SK-N-SH (cell line): ENCODE results near the gene BMP2K. TPM values are rescaled to one million over a fixed set of nuclear protein-coding genes. Genes with fewer than 3 reads are reported as not detected.
"Not testable (repeated sequence)": the region's sequence is repeated elsewhere in the genome, so short reads cannot be mapped to it uniquely, and the experiment has no call there.

Source experiments
- CTCF ChIA-PET: fragments of 300-600, 350-600 bp; formaldehyde crosslinking; extraction: SDS; loops from one replicate; lab custom pipeline; 2021; lab: Yijun Ruan, JAX
- POLR2A ChIA-PET: fragments of 350-600 bp; sonication (Branson Sonifier 250); formaldehyde crosslinking; extraction: SDS; loops from one replicate; lab custom pipeline; 2020; ENCODE audit warnings: antibody characterized with exemption, inconsistent platforms; lab: Yijun Ruan, JAX
- DNase-seq: peaks from one replicate; pipeline ENCODE4 v3.0.0; 2012
- H2AFZ ChIP-seq: fragments of 200-600 bp; sonication (generic); 2 replicates; pipeline ENCODE4 v1.8.1; 2016; ENCODE audit warnings: antibody characterized with exemption, mild to moderate bottlenecking, low read depth
- H3F3A ChIP-seq: fragments of 200-600 bp; sonication (generic); replicated peaks from 2 replicates; pipeline ENCODE3; 2016; ENCODE audit warnings: antibody characterized with exemption, mild to moderate bottlenecking; ENCODE audit not compliant: insufficient read depth
- H3K27ac ChIP-seq, 2 experiments: fragments of 200-500 bp in 1 of 2; fragments of 200-600 bp in 1 of 2; sonication (Bioruptor generic) in 1 of 2; sonication (generic), shearing (Covaris generic) in 1 of 2; 2 replicates each; pipeline versions ENCODE4 v1.5.1 to v1.6.1; 2014 to 2016; ENCODE audit warnings: low read depth in 2 of 2, inconsistent platforms in 1 of 2, low read length in 1 of 2, mild to moderate bottlenecking in 1 of 2, mixed read lengths in 1 of 2
- H3K27me3 ChIP-seq: fragments of 200-600 bp; sonication (generic), shearing (Covaris generic); 2 replicates; pipeline ENCODE4 v1.6.1; 2016; ENCODE audit warnings: mixed run types; ENCODE audit not compliant: insufficient read depth
- H3K36me3 ChIP-seq, 2 experiments: fragments of 200-500 bp in 1 of 2; fragments of 200-600 bp in 1 of 2; sonication (Bioruptor generic) in 1 of 2; sonication (generic) in 1 of 2; replicated peaks in 1 of 2; 2 replicates each; pipeline versions ENCODE3 to v1.5.1; 2014 to 2016; ENCODE audit warnings: low read length in 1 of 2, mild to moderate bottlenecking in 1 of 2; ENCODE audit not compliant: insufficient read depth in 2 of 2, control insufficient read depth in 1 of 2
- H3K4me1 ChIP-seq, 2 experiments: fragments of 200-500 bp in 1 of 2; fragments of 200-600 bp in 1 of 2; sonication (Bioruptor generic) in 1 of 2; sonication (generic), shearing (Covaris generic) in 1 of 2; 2 replicates each; pipeline versions ENCODE4 v1.5.1 to v1.6.1; 2014 to 2016; ENCODE audit warnings: low read depth in 1 of 2, low read length in 1 of 2, mixed run types in 1 of 2; ENCODE audit not compliant: insufficient read depth in 2 of 2, control insufficient read depth in 1 of 2
- H3K4me2 ChIP-seq: fragments of 200-600 bp; sonication (generic), shearing (Covaris generic); 2 replicates; pipeline ENCODE4 v1.6.1; 2017; ENCODE audit warnings: mixed run types
- H3K4me3 ChIP-seq, 2 experiments: fragments of 200-500 bp in 1 of 2; fragments of 200-600 bp in 1 of 2; sonication (Bioruptor generic) in 1 of 2; sonication (generic), shearing (Covaris generic) in 1 of 2; 2 replicates each; pipeline versions ENCODE4 v1.5.1 to v1.8.1; 2014 to 2016; ENCODE audit warnings: low read depth in 2 of 2, inconsistent platforms in 1 of 2, low read length in 1 of 2, mild to moderate bottlenecking in 1 of 2, mixed read lengths in 1 of 2, moderate library complexity in 1 of 2
- H3K79me2 ChIP-seq: fragments of 200-600 bp; sonication (generic); 2 replicates; pipeline ENCODE4 v1.8.1; 2017; ENCODE audit warnings: mild to moderate bottlenecking; ENCODE audit not compliant: insufficient read depth
- H3K9ac ChIP-seq: fragments of 200-600 bp; sonication (generic); 2 replicates; pipeline ENCODE4 v1.6.1; 2017; ENCODE audit warnings: mixed run types
- H3K9me2 ChIP-seq: fragments of 200-600 bp; sonication (generic); 2 replicates; pipeline ENCODE4 v1.6.1; 2017; ENCODE audit warnings: mixed run types
- H3K9me3 ChIP-seq: fragments of 200-600 bp; sonication (generic); 2 replicates; pipeline ENCODE4 v1.6.1; 2017; ENCODE audit warnings: mixed run types, mild to moderate bottlenecking, moderate library complexity
- H4K20me1 ChIP-seq: fragments of 200-600 bp; sonication (generic); 2 replicates; pipeline ENCODE4 v1.6.1; 2017; ENCODE audit warnings: mild to moderate bottlenecking, mixed run types; ENCODE audit not compliant: insufficient read depth
- CHD2 ChIP-seq: fragments of 150-350 bp; IDR thresholded peaks from 2 replicates; pipeline ENCODE4 v1.6.1; 2018; ENCODE audit warnings: low read length; ENCODE audit not compliant: partially characterized antibody
- ELF1 ChIP-seq: IDR thresholded peaks from 2 replicates; pipeline ENCODE4 v1.4.0; 2012
- EZH2phosphoT487 ChIP-seq: fragments of 200-600 bp; sonication (generic); IDR thresholded peaks from 2 replicates; pipeline ENCODE4 v1.6.1; 2017; ENCODE audit warnings: low read depth, mixed run types, mild to moderate bottlenecking, antibody characterized with exemption, moderate library complexity, borderline replicate concordance
- FOSL2 ChIP-seq: IDR thresholded peaks from 2 replicates; pipeline ENCODE4 v1.4.0; 2012; ENCODE audit warnings: low read depth, mild to moderate bottlenecking, moderate library complexity, borderline replicate concordance
- FOXJ3 ChIP-seq: sonication (generic); formaldehyde crosslinking; IDR thresholded peaks from 2 replicates; pipeline ENCODE4 v1.5.1; 2020; ENCODE audit warnings: mild to moderate bottlenecking, missing genetic modification reagents
- JUND ChIP-seq: IDR thresholded peaks from 2 replicates; pipeline ENCODE4 v1.4.0; 2012
- MEF2A ChIP-seq: IDR thresholded peaks from 2 replicates; pipeline ENCODE4 v1.4.0; 2012; ENCODE audit warnings: low read depth, borderline replicate concordance
- NRF1 ChIP-seq: IDR thresholded peaks from 2 replicates; pipeline ENCODE4 v1.6.1; 2012; ENCODE audit warnings: low read depth, mild to moderate bottlenecking, low read length
- RCOR1 ChIP-seq: fragments of 150-350 bp; IDR thresholded peaks from 2 replicates; pipeline ENCODE4 v1.6.1; 2017; ENCODE audit warnings: antibody characterized with exemption, low read length
- RXRA ChIP-seq: IDR thresholded peaks from 2 replicates; pipeline ENCODE4 v1.4.0; 2012; ENCODE audit warnings: low read depth, mild to moderate bottlenecking, borderline replicate concordance
- TCF12 ChIP-seq: IDR thresholded peaks from 2 replicates; pipeline ENCODE4 v1.4.0; 2012
- WGBS: methylation state at CpG from one replicate; pipeline ENCODE4 v1.1.6; 2017; ENCODE audit warnings: low lambda C conversion rate; 5-methylcytosine and 5-hydroxymethylcytosine counted together
- polyA plus RNA-seq, 3 experiments: library from polyadenylated mRNA; depleted of rRNA; stranded (reverse); fragments of >200 nt; gene quantifications; 2 replicates each; pipeline ENCODE4 v1.2.3, GENCODE V29; 2012
- TF ChIP-seq, protein P1 (sequence below): IDR thresholded peaks from 2 replicates; pipeline ENCODE4 v1.4.0; 2012; ENCODE audit warnings: low read depth
- TF ChIP-seq, protein P2 (sequence below): IDR thresholded peaks from 2 replicates; pipeline ENCODE4 v1.4.0; 2012; ENCODE audit warnings: low read depth, borderline replicate concordance
- TF ChIP-seq, protein P3 (sequence below): IDR thresholded peaks from 2 replicates; pipeline ENCODE4; 2012

BMP2K gene
- polyA plus RNA-seq, 1 of the 3 experiments (the other 2 are of a cell fraction): 7.2 TPM

DNA sequence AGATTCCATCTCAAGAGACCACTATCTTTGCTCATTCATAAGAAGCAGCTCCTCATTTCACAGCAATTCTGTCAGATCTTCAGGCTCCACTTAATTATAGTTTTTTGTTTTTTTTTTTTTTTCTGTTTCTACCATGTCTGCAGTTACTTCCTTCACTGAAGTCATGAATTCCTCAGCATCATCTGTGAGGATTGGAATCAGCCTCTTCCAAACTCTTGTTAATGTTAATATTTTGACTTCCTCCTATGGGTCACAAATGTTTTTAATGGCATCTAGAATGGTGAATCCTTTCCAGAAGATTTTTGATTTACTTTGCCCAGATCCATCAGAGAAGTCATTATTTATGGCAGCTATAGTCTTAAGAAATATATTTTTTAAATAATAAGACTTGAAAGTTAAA, 53.1 kb downstream of the BMP2K start:
- TF ChIP-seq RXRA (no peak), EZH2phosphoT487 (no peak), FOSL2 (0 out of 2 replicates have a peak, but pooled peaks have one; percentile 17), CHD2 (no peak), ELF1 (no peak), RCOR1 (no peak), FOXJ3 (CRISPR knock-in tag) (no peak), TCF12 (0 out of 2 replicates have a peak, but pooled peaks have one; percentile 19), JUND (no peak), NRF1 (no peak), MEF2A (no peak)
- TF ChIP-seq, protein P1, sequence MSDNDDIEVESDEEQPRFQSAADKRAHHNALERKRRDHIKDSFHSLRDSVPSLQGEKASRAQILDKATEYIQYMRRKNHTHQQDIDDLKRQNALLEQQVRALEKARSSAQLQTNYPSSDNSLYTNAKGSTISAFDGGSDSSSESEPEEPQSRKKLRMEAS: no peak
- TF ChIP-seq, protein P2, sequence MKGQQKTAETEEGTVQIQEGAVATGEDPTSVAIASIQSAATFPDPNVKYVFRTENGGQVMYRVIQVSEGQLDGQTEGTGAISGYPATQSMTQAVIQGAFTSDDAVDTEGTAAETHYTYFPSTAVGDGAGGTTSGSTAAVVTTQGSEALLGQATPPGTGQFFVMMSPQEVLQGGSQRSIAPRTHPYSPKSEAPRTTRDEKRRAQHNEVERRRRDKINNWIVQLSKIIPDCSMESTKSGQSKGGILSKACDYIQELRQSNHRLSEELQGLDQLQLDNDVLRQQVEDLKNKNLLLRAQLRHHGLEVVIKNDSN: no peak
- TF ChIP-seq, protein P3, sequence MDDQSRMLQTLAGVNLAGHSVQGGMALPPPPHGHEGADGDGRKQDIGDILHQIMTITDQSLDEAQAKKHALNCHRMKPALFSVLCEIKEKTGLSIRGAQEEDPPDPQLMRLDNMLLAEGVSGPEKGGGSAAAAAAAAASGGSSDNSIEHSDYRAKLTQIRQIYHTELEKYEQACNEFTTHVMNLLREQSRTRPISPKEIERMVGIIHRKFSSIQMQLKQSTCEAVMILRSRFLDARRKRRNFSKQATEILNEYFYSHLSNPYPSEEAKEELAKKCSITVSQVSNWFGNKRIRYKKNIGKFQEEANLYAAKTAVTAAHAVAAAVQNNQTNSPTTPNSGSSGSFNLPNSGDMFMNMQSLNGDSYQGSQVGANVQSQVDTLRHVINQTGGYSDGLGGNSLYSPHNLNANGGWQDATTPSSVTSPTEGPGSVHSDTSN: peak; percentile 39; the same call in 1 of the 2 replicates
- H3K27ac ChIP-seq: peak overlapping the region in 1 of 2 experiments; percentile 67; a peak in 2 of 4 replicates
- H3K4me2 ChIP-seq: no peak overlapping the region
- H3K4me1 ChIP-seq: peaks cover 0 to 5% of the 10 kb centered on the region in 2 experiments; a peak in 2 of 4 replicates
- no peak overlapping the region for H3K9ac ChIP-seq
- H2AFZ ChIP-seq: no peak overlapping the region
- ChIA-PET POLR2A (no interaction called here), CTCF (interaction anchor here (2.1 kb wide), 1 partner anchor 216 kb away, joined by 5 read pairs; no protein-coding TSS in a partner anchor)
- no peak for DNase-seq
- H3K27me3 ChIP-seq: no peaks in the 10 kb centered on the region
- peaks cover 11% of the 10 kb centered on the region for H3F3A ChIP-seq
- peaks cover 28 to 34% of the 10 kb centered on the region in 2 experiments for H3K36me3 ChIP-seq
- no peaks in the 10 kb centered on the region for H3K9me3 ChIP-seq
- no peaks in the 10 kb centered on the region for H4K20me1 ChIP-seq
- H3K4me3 ChIP-seq: no peak overlapping the region
- H3K9me2 ChIP-seq: no peaks in the 10 kb centered on the region; the same call in 1 of the 2 replicates
- H3K79me2 ChIP-seq: peaks cover 20% of the 10 kb centered on the region; the same call in 1 of the 2 replicates

DNA sequence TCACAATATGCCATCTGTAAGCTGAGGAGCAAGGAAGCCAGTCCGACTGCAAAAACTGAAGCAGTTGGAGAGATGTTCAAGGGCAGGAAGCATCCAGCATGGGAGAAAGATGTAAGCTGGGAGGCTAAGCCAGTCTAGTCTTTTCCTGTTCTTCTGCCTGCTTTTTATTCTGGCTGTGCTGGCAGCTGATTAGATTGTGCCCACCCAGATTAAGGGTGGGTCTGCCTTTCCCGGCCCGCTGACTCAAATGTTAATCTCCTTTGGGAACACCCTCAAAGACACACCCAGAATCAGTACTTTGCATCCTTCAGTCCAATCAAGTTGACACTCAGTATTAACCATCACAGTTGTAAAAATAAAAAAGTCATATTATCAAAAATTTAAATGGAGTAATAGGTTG, 63.5 kb downstream of the BMP2K start:
- peaks cover 10 to 45% of the 10 kb centered on the region in 2 experiments for H3K36me3 ChIP-seq
- H3K4me2 ChIP-seq, H3K4me1 ChIP-seq, H3F3A ChIP-seq, H3K9ac ChIP-seq, H2AFZ ChIP-seq, H3K27me3 ChIP-seq, H3K27ac ChIP-seq, DNase-seq, H4K20me1 ChIP-seq, H3K9me3 ChIP-seq, H3K9me2 ChIP-seq, H3K79me2 ChIP-seq, H3K4me3 ChIP-seq, POLR2A ChIA-PET: not testable (repeated sequence)
- CTCF ChIA-PET: interaction anchor here (2.3 kb wide), 1 partner anchor 11 kb away, joined by 9 read pairs; no protein-coding TSS in a partner anchor
- 98% methylated on average over 3 of the region's 3 CpGs for WGBS

DNA sequence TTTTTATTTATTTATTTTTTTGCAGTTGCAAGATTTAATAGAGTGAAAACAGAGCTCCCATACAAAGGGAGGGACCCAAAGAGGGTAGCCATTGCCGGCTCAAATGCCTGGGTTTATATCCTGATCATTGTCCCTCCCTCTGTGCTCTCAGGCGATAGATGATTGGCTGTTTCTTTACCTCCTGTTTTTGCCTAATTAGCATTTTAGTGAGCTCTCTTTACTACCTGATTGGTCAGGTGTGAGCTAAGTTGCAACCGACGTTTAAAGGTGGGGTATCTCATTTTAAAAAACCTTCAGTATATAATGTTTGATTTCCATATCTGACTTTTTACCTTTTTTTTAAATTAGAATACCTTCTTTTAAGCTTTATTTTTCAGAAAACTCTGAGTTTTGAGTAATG, 64.1 kb downstream of the BMP2K start:
- H3K4me1 ChIP-seq, H2AFZ ChIP-seq, H3K4me2 ChIP-seq, H3K9me3 ChIP-seq, H3K9me2 ChIP-seq, H3K4me3 ChIP-seq, H3K79me2 ChIP-seq, POLR2A ChIA-PET, H3K27ac ChIP-seq, H3K27me3 ChIP-seq, H3K9ac ChIP-seq, DNase-seq, H3F3A ChIP-seq, H4K20me1 ChIP-seq: not testable (repeated sequence)
- 98% methylated on average over 4 of the region's 4 CpGs for WGBS
- CTCF ChIA-PET: interaction anchor here (0.9 to 2.3 kb wide), 2 partner anchors 10 to 16 kb away, joined by 3 to 9 read pairs; no protein-coding TSS in a partner anchor
- H3K36me3 ChIP-seq: peaks cover 10 to 45% of the 10 kb centered on the region in 2 experiments
